IMR-90 (cell line): ENCODE data around the gene NOS3. TPM values are rescaled to one million over a fixed set of nuclear protein-coding genes. Genes with fewer than 3 reads are reported as not detected.

Experiments
- ATAC-seq: fragments of 200-7000 bp; cut with Tn5 transposase; 2 replicates; pipeline ENCODE4 v1.9.1; 2020; ENCODE audit warnings: low read depth, mild to moderate bottlenecking, moderate library complexity
- BruUV-seq: library from RNA; stranded (reverse); fragments of 400-500 nt; replicated peaks from 2 replicates; lab custom pipeline; 2021; lab: Mats Ljungman, UMichigan
- CTCF ChIA-PET: fragments of 300-600 bp; formaldehyde crosslinking; extraction: SDS; loops from one replicate; lab custom pipeline; 2021; ENCODE audit warnings: antibody characterized with exemption; lab: Yijun Ruan, JAX
- POLR2A ChIA-PET: fragments of 300-600 bp; sonication (Branson Sonifier 250); formaldehyde crosslinking; loops from one replicate; lab custom pipeline; 2022; ENCODE audit warnings: antibody characterized with exemption; ENCODE audit not compliant: unreplicated experiment; lab: Charles Lee
- DNase-seq: peaks from one replicate; pipeline ENCODE4 v3.0.0; 2013
- H2AFZ ChIP-seq: replicated peaks from 2 replicates; pipeline ENCODE3; 2013; ENCODE audit warnings: low read length, mild to moderate bottlenecking; ENCODE audit not compliant: poor library complexity
- H2AK5ac ChIP-seq: 2 replicates; pipeline ENCODE4 v1.6.1; 2013; ENCODE audit warnings: low read depth, low read length, inconsistent platforms
- H2AK9ac ChIP-seq: replicated peaks from 2 replicates; pipeline ENCODE3; 2013; ENCODE audit warnings: mild to moderate bottlenecking, low read depth, low read length, moderate library complexity; ENCODE audit not compliant: poor library complexity
- H2BK120ac ChIP-seq: 2 replicates; pipeline ENCODE4 v1.6.1; 2013; ENCODE audit warnings: low read depth, low read length, inconsistent platforms
- H2BK15ac ChIP-seq: 3 replicates; pipeline ENCODE4 v1.6.1; 2013; ENCODE audit warnings: low read depth, low read length, inconsistent platforms
- H2BK20ac ChIP-seq: 2 replicates; pipeline ENCODE4 v1.6.1; 2013; ENCODE audit warnings: low read depth, mild to moderate bottlenecking, inconsistent platforms, low read length, moderate library complexity
- H2BK5ac ChIP-seq: 2 replicates; pipeline ENCODE4 v1.6.1; 2013; ENCODE audit warnings: mild to moderate bottlenecking, low read depth, low read length, inconsistent platforms; ENCODE audit not compliant: poor library complexity, severe bottlenecking
- H3K14ac ChIP-seq: replicated peaks from 2 replicates; pipeline ENCODE4 v1.6.1; 2013; ENCODE audit warnings: low read depth, low read length, inconsistent platforms
- H3K18ac ChIP-seq: 2 replicates; pipeline ENCODE4 v1.6.1; 2013; ENCODE audit warnings: low read depth, low read length, control low read depth
- H3K23ac ChIP-seq: 2 replicates; pipeline ENCODE4 v1.6.1; 2013; ENCODE audit warnings: low read depth, low read length, inconsistent platforms
- H3K27ac ChIP-seq: 2 replicates; pipeline ENCODE4 v1.5.1; 2013; ENCODE audit warnings: mild to moderate bottlenecking, control low read depth, low read length; ENCODE audit not compliant: insufficient read depth
- H3K27me3 ChIP-seq: 2 replicates; pipeline ENCODE4 v1.6.1; 2013; ENCODE audit warnings: low read length; ENCODE audit not compliant: control insufficient read depth, insufficient read depth
- H3K36me3 ChIP-seq: 2 replicates; pipeline ENCODE4 v1.6.1; 2013; ENCODE audit warnings: low read length, mixed read lengths; ENCODE audit not compliant: control insufficient read depth, insufficient read depth
- H3K4ac ChIP-seq: 2 replicates; pipeline ENCODE4 v1.6.1; 2013; ENCODE audit warnings: low read depth, low read length, inconsistent platforms
- H3K4me1 ChIP-seq: 2 replicates; pipeline ENCODE4 v1.6.1; 2013; ENCODE audit warnings: low read length, mixed read lengths; ENCODE audit not compliant: control insufficient read depth, insufficient read depth
- H3K4me2 ChIP-seq: 2 replicates; pipeline ENCODE4 v1.6.1; 2013; ENCODE audit warnings: low read depth, mild to moderate bottlenecking, control low read depth, low read length, moderate library complexity
- H3K4me3 ChIP-seq: 2 replicates; pipeline ENCODE4 v1.5.1; 2013; ENCODE audit warnings: low read depth, mild to moderate bottlenecking, control low read depth, low read length, moderate library complexity; ENCODE audit not compliant: insufficient read depth
- H3K56ac ChIP-seq: 2 replicates; pipeline ENCODE4 v1.6.1; 2013; ENCODE audit warnings: low read length, inconsistent platforms; ENCODE audit not compliant: insufficient read depth; ENCODE audit errors: extremely low read depth
- H3K79me1 ChIP-seq, 2 experiments: 2 replicates each; pipeline ENCODE4 v1.6.1; 2013; ENCODE audit warnings: low read length in 2 of 2, inconsistent platforms in 1 of 2, low read depth in 1 of 2
- H3K9ac ChIP-seq: 2 replicates; pipeline ENCODE4 v1.6.1; 2013; ENCODE audit warnings: low read depth, low read length, control low read depth
- H3K9me1 ChIP-seq: 2 replicates; pipeline ENCODE4 v1.6.1; 2013; ENCODE audit warnings: low read length, inconsistent platforms; ENCODE audit not compliant: insufficient read depth
- H3K9me3 ChIP-seq: 2 replicates; pipeline ENCODE4 v1.6.1; 2013; ENCODE audit warnings: low read length; ENCODE audit not compliant: control insufficient read depth, insufficient read depth
- H4K20me1 ChIP-seq: 2 replicates; pipeline ENCODE4 v1.6.1; 2013; ENCODE audit warnings: low read length, inconsistent platforms; ENCODE audit not compliant: insufficient read depth
- H4K5ac ChIP-seq: 2 replicates; pipeline ENCODE4 v1.6.1; 2013; ENCODE audit warnings: mild to moderate bottlenecking, low read depth, low read length, control low read depth
- H4K8ac ChIP-seq, 2 experiments: 2 replicates each; pipeline ENCODE4 v1.6.1; 2013; ENCODE audit warnings: low read depth in 2 of 2, low read length in 2 of 2, control low read depth in 1 of 2, inconsistent platforms in 1 of 2
- H4K91ac ChIP-seq: 2 replicates; pipeline ENCODE4 v1.6.1; 2013; ENCODE audit warnings: low read depth, low read length, inconsistent platforms; ENCODE audit not compliant: insufficient read depth
- BHLHE40 ChIP-seq: fragments of 150-350 bp; IDR thresholded peaks from 2 replicates; pipeline ENCODE4 v1.6.1; 2016; ENCODE audit warnings: mild to moderate bottlenecking, low read depth, low read length
- CEBPB ChIP-seq: IDR thresholded peaks from 2 replicates; pipeline ENCODE4 v1.6.1; 2012; ENCODE audit warnings: low read depth, low read length, improper control_type of control experiment
- CHD1 ChIP-seq: IDR thresholded peaks from 2 replicates; pipeline ENCODE4 v1.6.1; 2012; ENCODE audit warnings: low read depth, low read length, improper control_type of control experiment
- FOS ChIP-seq: fragments of 150-350 bp; IDR thresholded peaks from 2 replicates; pipeline ENCODE4 v1.6.1; 2016; ENCODE audit warnings: low read depth, low read length
- MAZ ChIP-seq: IDR thresholded peaks from 2 replicates; pipeline ENCODE4 v1.6.1; 2012; ENCODE audit warnings: low read depth, mild to moderate bottlenecking, low read length, improper control_type of control experiment, moderate library complexity, borderline replicate concordance
- MXI1 ChIP-seq: IDR thresholded peaks from 2 replicates; pipeline ENCODE4 v1.6.1; 2012; ENCODE audit warnings: low read depth, mild to moderate bottlenecking, low read length, moderate library complexity, borderline replicate concordance
- NFE2L2 ChIP-seq: fragments of 150-350 bp; IDR thresholded peaks from 2 replicates; pipeline ENCODE4 v1.6.1; 2016; ENCODE audit warnings: low read depth, mild to moderate bottlenecking, low read length
- POLR2A ChIP-seq: IDR thresholded peaks from 2 replicates; pipeline ENCODE4 v1.6.1; 2012; ENCODE audit warnings: mild to moderate bottlenecking, low read depth, low read length
- RAD21 ChIP-seq: IDR thresholded peaks from 2 replicates; pipeline ENCODE4 v1.6.1; 2012; ENCODE audit warnings: low read length, improper control_type of control experiment
- RCOR1 ChIP-seq: IDR thresholded peaks from 2 replicates; pipeline ENCODE4 v1.6.1; 2012; ENCODE audit warnings: mild to moderate bottlenecking, low read length, improper control_type of control experiment; ENCODE audit not compliant: insufficient replicate concordance
- RFX5 ChIP-seq: IDR thresholded peaks from 2 replicates; pipeline ENCODE4 v1.8.0; 2012; ENCODE audit warnings: low read depth, mild to moderate bottlenecking, low read length, moderate library complexity
- SMC3 ChIP-seq: fragments of 150-350 bp; IDR thresholded peaks from 2 replicates; pipeline ENCODE4 v1.6.1; 2016; ENCODE audit warnings: low read depth, mild to moderate bottlenecking, antibody characterized with exemption, low read length, moderate library complexity
- WGBS, 2 experiments: methylation state at CpG; one replicate each; pipeline versions ENCODE4 v1.1.5 to v1.1.7; 2013; ENCODE audit warnings: missing lambda C conversion rate in 2 of 2; ENCODE audit not compliant: insufficient read length in 1 of 2; ENCODE audit errors: extremely low coverage in 2 of 2; 5-methylcytosine and 5-hydroxymethylcytosine counted together
- dilution Hi-C: fragments of 300-500 bp; cut with HindIII; formaldehyde crosslinking; loops from one replicate; pipeline ENCODE4 v1.14.3; 2018; ENCODE audit warnings: low sequenced_read_pairs; ENCODE audit not compliant: unreplicated experiment
- in situ Hi-C: fragments of 300-500 bp; cut with MboI; formaldehyde crosslinking; loops from 3 replicates; pipeline ENCODE4 v1.14.3; 2019; ENCODE audit warnings: low sequenced_read_pairs, inconsistent platforms, mixed read lengths
- intact Hi-C: fragments of 100-400 bp; cut with micrococcal nuclease; formaldehyde crosslinking; loops from 2 replicates; pipeline ENCODE4 v1.10.0; 2022
- polyA plus RNA-seq, 3 experiments: library from polyadenylated mRNA; depleted of rRNA; stranded (reverse); fragments of >200 nt; gene quantifications; 2 replicates each; pipeline ENCODE4 v1.2.3, GENCODE V29; 2012; ENCODE audit warnings: low replicate concordance in 1 of 3
- total RNA-seq: library from RNA; depleted of rRNA; stranded (reverse); fragments of >200 nt; gene quantifications from 2 replicates; pipeline ENCODE4 v1.2.3, GENCODE V29; 2012
- TF ChIP-seq, protein P1 (sequence below): conservative IDR thresholded peaks from 2 replicates; pipeline ENCODE4 v1.5.1; 2012; ENCODE audit warnings: mild to moderate bottlenecking, low read depth, low read length, improper control_type of control experiment
- TF ChIP-seq, protein P2 (sequence below): fragments of 150-350 bp; IDR thresholded peaks from 2 replicates; pipeline ENCODE4 v1.6.1; 2016; ENCODE audit warnings: low read depth, mild to moderate bottlenecking, low read length, moderate library complexity, borderline replicate concordance
- TF ChIP-seq, protein P3 (sequence below): fragments of 150-350 bp; IDR thresholded peaks from 2 replicates; pipeline ENCODE4 v1.6.1; 2017; ENCODE audit warnings: mild to moderate bottlenecking, antibody characterized with exemption, low read length, low read depth

The NOS3 gene
- total and polyA plus RNA-seq, 2 of the 4 experiments (the other 2 are of a cell fraction), result 0.72 to 2.0 TPM

DNA sequence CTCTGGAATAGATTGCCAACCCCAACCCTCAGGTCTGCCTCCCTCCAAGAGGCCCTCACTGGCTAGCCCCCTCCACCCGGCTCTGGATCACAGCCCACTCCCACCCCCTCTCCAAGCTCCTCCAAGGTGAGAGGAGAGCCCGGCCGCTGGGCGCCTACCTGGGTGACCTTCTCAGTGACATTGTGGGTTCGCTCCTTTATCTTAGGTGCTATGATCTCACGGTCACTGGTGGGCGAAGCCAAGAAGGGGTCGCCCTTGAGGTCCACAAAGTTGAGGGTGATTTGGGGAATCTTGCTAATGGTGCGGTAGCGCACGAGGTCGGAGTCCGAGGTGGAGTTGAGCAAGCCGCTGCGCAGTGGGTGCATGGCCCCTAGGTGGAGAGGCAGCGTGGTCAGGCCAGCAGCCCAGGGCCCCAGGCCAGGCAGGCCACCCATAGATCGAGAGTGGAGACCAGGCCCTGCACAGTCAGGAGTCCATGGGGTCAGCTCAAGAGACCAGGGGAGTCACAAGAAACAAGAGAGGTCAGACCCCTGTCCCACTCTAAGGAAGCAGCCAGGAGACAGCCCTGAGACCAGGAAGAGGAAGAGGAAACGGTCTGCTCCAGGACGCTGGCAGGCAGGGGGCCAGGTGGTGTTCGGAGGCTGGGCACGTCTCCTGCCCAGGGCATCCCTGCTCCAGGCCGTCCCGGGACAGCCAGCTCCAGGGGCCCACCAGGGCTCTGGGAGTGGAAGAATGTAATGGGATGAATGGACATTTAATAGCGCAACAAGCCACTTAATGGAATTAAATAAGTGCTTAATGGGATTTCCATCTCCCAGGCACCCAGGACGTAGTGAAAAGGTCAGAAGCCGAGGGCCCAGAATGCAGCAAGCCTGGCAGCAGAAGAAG lies 33.4 kb upstream of the NOS3 start:
- Histone ChIP-seq H4K91ac (no peak overlapping the region), H2BK120ac (no peak overlapping the region), H3K18ac (no peak overlapping the region), H2BK5ac (no peak overlapping the region), H3K27me3 (no peaks in the 10 kb centered on the region), H3K9ac (no peak overlapping the region), H2BK15ac (no peak overlapping the region), H3K9me3 (no peaks in the 10 kb centered on the region), H3K27ac (no peak overlapping the region), H4K5ac (no peak overlapping the region), H2AK5ac (no peak overlapping the region), H3K4me2 (no peak overlapping the region), H3K4ac (no peak overlapping the region), H3K4me1 (peaks cover 15% of the 10 kb centered on the region; the same call in 1 of the 2 replicates), H2AFZ (no peak overlapping the region), H3K14ac (no peak overlapping the region), H4K20me1 (no peaks in the 10 kb centered on the region), H3K23ac (no peak overlapping the region), H3K9me1 (no peaks in the 10 kb centered on the region), H2AK9ac (no peak overlapping the region), H3K79me1 (no peaks in the 10 kb centered on the region), H3K36me3 (peaks cover 2% of the 10 kb centered on the region; the same call in 1 of the 2 replicates), H2BK20ac (no peak overlapping the region), H4K8ac (no peak overlapping the region), H3K4me3 (no peak overlapping the region), H3K56ac (no peak overlapping the region)
- BruUV-seq, result no TSS peak
- POLR2A ChIA-PET, result no interaction called here
- ATAC-seq, result no peak
- DNase-seq, result no peak
- in situ Hi-C loops (no loop called here), intact Hi-C loops (no loop called here), dilution Hi-C loops (no loop called here)
- WGBS, 2 experiments, result 91% methylated on average over 5 of the region's 26 CpGs; no CpG with 5 or more reads in 1 of the 2 experiments
- CTCF ChIA-PET, result no interaction called here
- TF ChIP-seq BHLHE40, result no peak
- no peak for TF ChIP-seq FOS
- TF ChIP-seq, protein P1, sequence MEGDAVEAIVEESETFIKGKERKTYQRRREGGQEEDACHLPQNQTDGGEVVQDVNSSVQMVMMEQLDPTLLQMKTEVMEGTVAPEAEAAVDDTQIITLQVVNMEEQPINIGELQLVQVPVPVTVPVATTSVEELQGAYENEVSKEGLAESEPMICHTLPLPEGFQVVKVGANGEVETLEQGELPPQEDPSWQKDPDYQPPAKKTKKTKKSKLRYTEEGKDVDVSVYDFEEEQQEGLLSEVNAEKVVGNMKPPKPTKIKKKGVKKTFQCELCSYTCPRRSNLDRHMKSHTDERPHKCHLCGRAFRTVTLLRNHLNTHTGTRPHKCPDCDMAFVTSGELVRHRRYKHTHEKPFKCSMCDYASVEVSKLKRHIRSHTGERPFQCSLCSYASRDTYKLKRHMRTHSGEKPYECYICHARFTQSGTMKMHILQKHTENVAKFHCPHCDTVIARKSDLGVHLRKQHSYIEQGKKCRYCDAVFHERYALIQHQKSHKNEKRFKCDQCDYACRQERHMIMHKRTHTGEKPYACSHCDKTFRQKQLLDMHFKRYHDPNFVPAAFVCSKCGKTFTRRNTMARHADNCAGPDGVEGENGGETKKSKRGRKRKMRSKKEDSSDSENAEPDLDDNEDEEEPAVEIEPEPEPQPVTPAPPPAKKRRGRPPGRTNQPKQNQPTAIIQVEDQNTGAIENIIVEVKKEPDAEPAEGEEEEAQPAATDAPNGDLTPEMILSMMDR, result no peak
- no peak for TF ChIP-seq SMC3
- no peak for TF ChIP-seq POLR2A
- no peak for TF ChIP-seq CEBPB
- no peak for TF ChIP-seq MAZ
- no peak for TF ChIP-seq NFE2L2
- TF ChIP-seq RAD21, result no peak
- no peak for TF ChIP-seq RCOR1
- no peak for TF ChIP-seq MXI1
- no peak for TF ChIP-seq CHD1
- TF ChIP-seq, protein P2, sequence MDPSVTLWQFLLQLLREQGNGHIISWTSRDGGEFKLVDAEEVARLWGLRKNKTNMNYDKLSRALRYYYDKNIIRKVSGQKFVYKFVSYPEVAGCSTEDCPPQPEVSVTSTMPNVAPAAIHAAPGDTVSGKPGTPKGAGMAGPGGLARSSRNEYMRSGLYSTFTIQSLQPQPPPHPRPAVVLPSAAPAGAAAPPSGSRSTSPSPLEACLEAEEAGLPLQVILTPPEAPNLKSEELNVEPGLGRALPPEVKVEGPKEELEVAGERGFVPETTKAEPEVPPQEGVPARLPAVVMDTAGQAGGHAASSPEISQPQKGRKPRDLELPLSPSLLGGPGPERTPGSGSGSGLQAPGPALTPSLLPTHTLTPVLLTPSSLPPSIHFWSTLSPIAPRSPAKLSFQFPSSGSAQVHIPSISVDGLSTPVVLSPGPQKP, result no peak
- TF ChIP-seq, protein P3, sequence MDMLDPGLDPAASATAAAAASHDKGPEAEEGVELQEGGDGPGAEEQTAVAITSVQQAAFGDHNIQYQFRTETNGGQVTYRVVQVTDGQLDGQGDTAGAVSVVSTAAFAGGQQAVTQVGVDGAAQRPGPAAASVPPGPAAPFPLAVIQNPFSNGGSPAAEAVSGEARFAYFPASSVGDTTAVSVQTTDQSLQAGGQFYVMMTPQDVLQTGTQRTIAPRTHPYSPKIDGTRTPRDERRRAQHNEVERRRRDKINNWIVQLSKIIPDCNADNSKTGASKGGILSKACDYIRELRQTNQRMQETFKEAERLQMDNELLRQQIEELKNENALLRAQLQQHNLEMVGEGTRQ, result no peak
- TF ChIP-seq RFX5, result no peak
